Liver (tissue), 9 donors: ENCODE results near the gene SUMF2. TPM values are rescaled to one million over a fixed set of nuclear protein-coding genes. Genes with fewer than 3 reads are reported as not detected.

Source experiments
- DNase-seq: peaks from one replicate; pipeline ENCODE4 v3.0.0-alpha.2; 2017; ENCODE audit warnings: low spot score
- H3K27ac ChIP-seq, 2 donors: one replicate each; pipeline ENCODE4 v1.7.0; 2013; ENCODE audit warnings: inconsistent platforms in 2 of 2, low read length in 2 of 2, control low read depth in 1 of 2, low read depth in 1 of 2, mild to moderate bottlenecking in 1 of 2
- H3K27me3 ChIP-seq, 4 donors: one replicate each; pipeline versions ENCODE4 v1.6.1 to v1.7.0; 2013; ENCODE audit warnings: low read length in 3 of 4, inconsistent platforms in 1 of 4, mild to moderate bottlenecking in 1 of 4, moderate library complexity in 1 of 4; ENCODE audit not compliant: control insufficient read depth in 4 of 4, insufficient read depth in 4 of 4
- H3K36me3 ChIP-seq, 4 donors: one replicate each; pipeline versions ENCODE4 v1.6.1 to v1.7.0; 2013; ENCODE audit warnings: low read length in 3 of 4, mild to moderate bottlenecking in 3 of 4, low read depth in 1 of 4, moderate library complexity in 1 of 4; ENCODE audit not compliant: control insufficient read depth in 4 of 4, insufficient read depth in 3 of 4
- H3K4me1 ChIP-seq, 4 donors: one replicate each; pipeline versions ENCODE4 v1.6.1 to v1.7.0; 2013; ENCODE audit warnings: low read length in 3 of 4, mild to moderate bottlenecking in 3 of 4, moderate library complexity in 1 of 4; ENCODE audit not compliant: control insufficient read depth in 4 of 4, insufficient read depth in 4 of 4
- H3K4me3 ChIP-seq, 3 donors: one replicate each; pipeline versions ENCODE4 v1.6.1 to v1.7.0; 2013; ENCODE audit warnings: low read length in 3 of 3, control low read depth in 1 of 3, low read depth in 1 of 3, mild to moderate bottlenecking in 1 of 3
- H3K9ac ChIP-seq, 2 donors: one replicate each; pipeline ENCODE4 v1.7.0; 2013; ENCODE audit warnings: low read length in 2 of 2, mild to moderate bottlenecking in 2 of 2, moderate library complexity in 2 of 2, control low read depth in 1 of 2, low read depth in 1 of 2
- H3K9me3 ChIP-seq, 4 donors: one replicate each; pipeline versions ENCODE4 v1.6.1 to v1.7.0; 2013; ENCODE audit warnings: low read length in 3 of 4; ENCODE audit not compliant: control insufficient read depth in 4 of 4
- EGR1 ChIP-seq, 2 donors: IDR thresholded peaks; 2 replicates each; pipeline ENCODE4 v1.6.1; 2016 to 2018; ENCODE audit warnings: antibody characterized with exemption in 2 of 2, low read depth in 2 of 2
- FOXA1 ChIP-seq: IDR thresholded peaks from 2 replicates; pipeline ENCODE4 v1.6.1; 2016; ENCODE audit warnings: antibody characterized with exemption
- FOXA2 ChIP-seq: IDR thresholded peaks from 2 replicates; pipeline ENCODE4 v1.6.1; 2016; ENCODE audit warnings: antibody characterized with exemption
- GABPA ChIP-seq, 2 donors: IDR thresholded peaks in 1 of 2; conservative IDR thresholded peaks in 1 of 2; 2 replicates each; pipeline ENCODE4 v1.6.1; 2016; ENCODE audit warnings: antibody characterized with exemption in 2 of 2, mild to moderate bottlenecking in 1 of 2, moderate library complexity in 1 of 2
- HNF4A ChIP-seq, 2 donors: conservative IDR thresholded peaks; 2 replicates each; pipeline ENCODE4 v1.6.1; 2016; ENCODE audit warnings: antibody characterized with exemption in 2 of 2, mild to moderate bottlenecking in 2 of 2
- HNF4G ChIP-seq: IDR thresholded peaks from 2 replicates; pipeline ENCODE4 v1.6.1; 2016; ENCODE audit warnings: antibody characterized with exemption
- JUND ChIP-seq, 2 donors: IDR thresholded peaks; 2 replicates each; pipeline ENCODE4 v1.6.1; 2016; ENCODE audit warnings: antibody characterized with exemption in 2 of 2
- NR2F2 ChIP-seq: IDR thresholded peaks from 2 replicates; pipeline ENCODE4 v1.6.1; 2016; ENCODE audit warnings: antibody characterized with exemption
- RAD21 ChIP-seq, 2 donors: IDR thresholded peaks; 2 replicates each; pipeline ENCODE4 v1.6.1; 2016; ENCODE audit warnings: antibody characterized with exemption in 2 of 2, mild to moderate bottlenecking in 2 of 2
- RXRA ChIP-seq, 2 donors: IDR thresholded peaks; 2 replicates each; pipeline ENCODE4 v1.6.1; 2017 to 2018; ENCODE audit warnings: antibody characterized with exemption in 2 of 2, mild to moderate bottlenecking in 1 of 2
- SP1 ChIP-seq: IDR thresholded peaks from 2 replicates; pipeline ENCODE4 v1.6.1; 2018; ENCODE audit warnings: antibody characterized with exemption, mild to moderate bottlenecking
- TAF1 ChIP-seq: conservative IDR thresholded peaks from 2 replicates; pipeline ENCODE4 v1.6.1; 2016; ENCODE audit warnings: antibody characterized with exemption, mild to moderate bottlenecking
- YY1 ChIP-seq: IDR thresholded peaks from 2 replicates; pipeline ENCODE4 v1.6.1; 2016; ENCODE audit warnings: antibody characterized with exemption, mild to moderate bottlenecking
- WGBS: extraction: QIAGEN DNeasy Blood & Tissue Kit; methylation state at CpG from one replicate; pipeline ENCODE4 v1.1.7; 2013; 5-methylcytosine and 5-hydroxymethylcytosine counted together
- polyA plus RNA-seq, 2 donors: library from polyadenylated mRNA; stranded (reverse) in 1 of 2; unstranded in 1 of 2; fragments of 200-250 nt in 1 of 2; fragments of >200 nt in 1 of 2; fragmentation: Nextera tagmentation in 1 of 2; extraction: Ambion mirVana in 1 of 2; gene quantifications; one replicate each; pipeline versions ENCODE4 v1.2.1 to v1.2.3, GENCODE V29; 2013 to 2015
- total RNA-seq, 2 donors: library from RNA; depleted of rRNA; stranded (reverse); fragments of >200 nt; gene quantifications; one replicate each; pipeline ENCODE4 v1.2.3, GENCODE V29; 2014
- TF ChIP-seq, protein P1 (sequence below): IDR thresholded peaks from 2 replicates; pipeline ENCODE4 v1.6.1; 2016; ENCODE audit warnings: antibody characterized with exemption
- TF ChIP-seq, protein P2 (sequence below): IDR thresholded peaks from 2 replicates; pipeline ENCODE4 v1.6.1; 2016; ENCODE audit warnings: antibody characterized with exemption
- TF ChIP-seq, protein P3 (sequence below): IDR thresholded peaks from 2 replicates; pipeline ENCODE4 v1.6.1; 2016; ENCODE audit warnings: antibody characterized with exemption
- TF ChIP-seq, protein P4 (sequence below): fragments of 150-350 bp; IDR thresholded peaks from 2 replicates; pipeline ENCODE4 v1.5.1; 2017; ENCODE audit warnings: improper control_type of control experiment, low read depth, low read length; ENCODE audit not compliant: missing input control
- TF ChIP-seq, protein P5 (sequence below): IDR thresholded peaks from 2 replicates; pipeline ENCODE4 v1.6.1; 2016; ENCODE audit warnings: antibody characterized with exemption, mild to moderate bottlenecking
- donor health status: healthy.
- donor health status: healthy.
- donor health status: healthy.
- donor health status: healthy.
- donor health status: healthy.

SUMF2 gene
- total and polyA plus RNA-seq, 4 donors = 67.1 to 104 (median 74.8) TPM

DNA sequence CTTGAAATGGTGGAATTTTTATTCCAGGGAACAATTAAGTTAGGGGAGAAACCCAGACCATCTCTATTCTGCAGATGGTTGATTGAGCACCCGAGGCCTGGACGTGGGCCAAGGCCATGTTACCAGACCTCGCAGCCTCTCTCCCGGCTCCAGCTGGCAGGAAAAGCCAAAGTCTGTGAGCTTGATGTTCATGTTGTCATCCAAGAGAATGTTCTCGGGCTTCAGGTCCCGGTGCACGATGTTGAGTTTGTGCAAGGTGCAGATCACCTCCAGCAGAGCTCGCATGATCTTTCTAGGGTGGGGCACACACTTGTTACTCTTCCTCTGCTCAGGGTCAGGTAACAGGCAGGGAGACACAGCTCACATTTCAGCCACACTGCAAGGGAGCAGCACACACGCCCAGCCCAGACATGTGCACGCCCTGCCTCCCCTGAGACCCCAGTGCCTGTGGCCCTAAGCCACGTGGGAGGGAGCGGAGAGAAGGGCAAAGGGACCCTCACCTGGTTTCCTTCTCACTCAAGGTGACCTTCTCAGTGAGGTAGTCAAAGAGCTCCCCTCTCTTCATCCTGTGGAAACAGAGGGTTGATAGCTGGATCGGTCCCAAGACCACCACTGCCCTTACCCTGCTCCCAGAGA lies 19.2 kb downstream of the SUMF2 start (continued):
- TF ChIP-seq, protein P1, sequence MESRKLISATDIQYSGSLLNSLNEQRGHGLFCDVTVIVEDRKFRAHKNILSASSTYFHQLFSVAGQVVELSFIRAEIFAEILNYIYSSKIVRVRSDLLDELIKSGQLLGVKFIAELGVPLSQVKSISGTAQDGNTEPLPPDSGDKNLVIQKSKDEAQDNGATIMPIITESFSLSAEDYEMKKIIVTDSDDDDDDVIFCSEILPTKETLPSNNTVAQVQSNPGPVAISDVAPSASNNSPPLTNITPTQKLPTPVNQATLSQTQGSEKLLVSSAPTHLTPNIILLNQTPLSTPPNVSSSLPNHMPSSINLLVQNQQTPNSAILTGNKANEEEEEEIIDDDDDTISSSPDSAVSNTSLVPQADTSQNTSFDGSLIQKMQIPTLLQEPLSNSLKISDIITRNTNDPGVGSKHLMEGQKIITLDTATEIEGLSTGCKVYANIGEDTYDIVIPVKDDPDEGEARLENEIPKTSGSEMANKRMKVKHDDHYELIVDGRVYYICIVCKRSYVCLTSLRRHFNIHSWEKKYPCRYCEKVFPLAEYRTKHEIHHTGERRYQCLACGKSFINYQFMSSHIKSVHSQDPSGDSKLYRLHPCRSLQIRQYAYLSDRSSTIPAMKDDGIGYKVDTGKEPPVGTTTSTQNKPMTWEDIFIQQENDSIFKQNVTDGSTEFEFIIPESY = no peak

DNA sequence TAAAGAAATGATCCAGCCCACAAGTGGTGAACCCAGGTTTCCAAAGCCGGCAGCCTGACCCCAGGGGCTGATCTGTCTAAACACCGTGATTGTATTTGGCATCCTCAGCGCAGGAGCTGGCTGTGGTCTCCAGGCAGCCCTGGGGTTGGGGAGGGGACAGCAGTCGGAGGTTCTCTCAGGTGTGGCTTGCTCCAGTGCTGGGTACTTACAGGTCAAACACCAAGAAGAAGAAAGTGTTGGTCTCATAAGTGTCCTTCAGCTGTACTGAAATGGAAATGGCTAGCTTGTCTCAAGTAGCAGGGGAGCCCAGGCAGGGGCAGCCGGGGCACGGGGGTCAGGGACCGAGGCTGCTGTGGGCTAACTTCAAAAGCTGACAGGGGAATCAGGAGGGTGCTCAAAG lies 22.7 kb downstream of the SUMF2 start:
- WGBS = 96% methylated on average over 7 of the region's 7 CpGs
- no peak for DNase-seq

More for the DNA sequence above, 22.7 kb downstream of the SUMF2 start:
- Histone ChIP-seq H3K27me3 (no peaks in the 10 kb centered on the region), H3K9me3 (no peaks in the 10 kb centered on the region), H3K4me3 (no peak overlapping the region), H3K27ac (no peak overlapping the region), H3K36me3 (peaks cover 0 to 7% (median 2%) of the 10 kb centered on the region in 4 donors), H3K9ac (no peak overlapping the region), H3K4me1 (peaks cover 0 to 5% (median 4%) of the 10 kb centered on the region in 4 donors)
- TF ChIP-seq SP1 = no peak
- no peak for TF ChIP-seq TAF1
- no peak for TF ChIP-seq NR2F2
- TF ChIP-seq, protein P2, sequence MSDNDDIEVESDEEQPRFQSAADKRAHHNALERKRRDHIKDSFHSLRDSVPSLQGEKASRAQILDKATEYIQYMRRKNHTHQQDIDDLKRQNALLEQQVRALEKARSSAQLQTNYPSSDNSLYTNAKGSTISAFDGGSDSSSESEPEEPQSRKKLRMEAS = no peak
- TF ChIP-seq, protein P3, sequence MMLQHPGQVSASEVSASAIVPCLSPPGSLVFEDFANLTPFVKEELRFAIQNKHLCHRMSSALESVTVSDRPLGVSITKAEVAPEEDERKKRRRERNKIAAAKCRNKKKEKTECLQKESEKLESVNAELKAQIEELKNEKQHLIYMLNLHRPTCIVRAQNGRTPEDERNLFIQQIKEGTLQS = no peak
- no peak for TF ChIP-seq HNF4A (conservative IDR thresholded peaks at IDR 0.05)
- no peak for TF ChIP-seq HNF4G
- TF ChIP-seq, protein P4, sequence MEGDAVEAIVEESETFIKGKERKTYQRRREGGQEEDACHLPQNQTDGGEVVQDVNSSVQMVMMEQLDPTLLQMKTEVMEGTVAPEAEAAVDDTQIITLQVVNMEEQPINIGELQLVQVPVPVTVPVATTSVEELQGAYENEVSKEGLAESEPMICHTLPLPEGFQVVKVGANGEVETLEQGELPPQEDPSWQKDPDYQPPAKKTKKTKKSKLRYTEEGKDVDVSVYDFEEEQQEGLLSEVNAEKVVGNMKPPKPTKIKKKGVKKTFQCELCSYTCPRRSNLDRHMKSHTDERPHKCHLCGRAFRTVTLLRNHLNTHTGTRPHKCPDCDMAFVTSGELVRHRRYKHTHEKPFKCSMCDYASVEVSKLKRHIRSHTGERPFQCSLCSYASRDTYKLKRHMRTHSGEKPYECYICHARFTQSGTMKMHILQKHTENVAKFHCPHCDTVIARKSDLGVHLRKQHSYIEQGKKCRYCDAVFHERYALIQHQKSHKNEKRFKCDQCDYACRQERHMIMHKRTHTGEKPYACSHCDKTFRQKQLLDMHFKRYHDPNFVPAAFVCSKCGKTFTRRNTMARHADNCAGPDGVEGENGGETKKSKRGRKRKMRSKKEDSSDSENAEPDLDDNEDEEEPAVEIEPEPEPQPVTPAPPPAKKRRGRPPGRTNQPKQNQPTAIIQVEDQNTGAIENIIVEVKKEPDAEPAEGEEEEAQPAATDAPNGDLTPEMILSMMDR = no peak
- no peak for TF ChIP-seq FOXA2
- TF ChIP-seq, protein P1 = no peak
- TF ChIP-seq EGR1 (IDR thresholded peaks at IDR 0.05; ENCODE audit: low read depth in 2 of 2) = no peak
- TF ChIP-seq YY1 = no peak
- TF ChIP-seq JUND (IDR thresholded peaks at IDR 0.05) = no peak
- TF ChIP-seq, protein P5, sequence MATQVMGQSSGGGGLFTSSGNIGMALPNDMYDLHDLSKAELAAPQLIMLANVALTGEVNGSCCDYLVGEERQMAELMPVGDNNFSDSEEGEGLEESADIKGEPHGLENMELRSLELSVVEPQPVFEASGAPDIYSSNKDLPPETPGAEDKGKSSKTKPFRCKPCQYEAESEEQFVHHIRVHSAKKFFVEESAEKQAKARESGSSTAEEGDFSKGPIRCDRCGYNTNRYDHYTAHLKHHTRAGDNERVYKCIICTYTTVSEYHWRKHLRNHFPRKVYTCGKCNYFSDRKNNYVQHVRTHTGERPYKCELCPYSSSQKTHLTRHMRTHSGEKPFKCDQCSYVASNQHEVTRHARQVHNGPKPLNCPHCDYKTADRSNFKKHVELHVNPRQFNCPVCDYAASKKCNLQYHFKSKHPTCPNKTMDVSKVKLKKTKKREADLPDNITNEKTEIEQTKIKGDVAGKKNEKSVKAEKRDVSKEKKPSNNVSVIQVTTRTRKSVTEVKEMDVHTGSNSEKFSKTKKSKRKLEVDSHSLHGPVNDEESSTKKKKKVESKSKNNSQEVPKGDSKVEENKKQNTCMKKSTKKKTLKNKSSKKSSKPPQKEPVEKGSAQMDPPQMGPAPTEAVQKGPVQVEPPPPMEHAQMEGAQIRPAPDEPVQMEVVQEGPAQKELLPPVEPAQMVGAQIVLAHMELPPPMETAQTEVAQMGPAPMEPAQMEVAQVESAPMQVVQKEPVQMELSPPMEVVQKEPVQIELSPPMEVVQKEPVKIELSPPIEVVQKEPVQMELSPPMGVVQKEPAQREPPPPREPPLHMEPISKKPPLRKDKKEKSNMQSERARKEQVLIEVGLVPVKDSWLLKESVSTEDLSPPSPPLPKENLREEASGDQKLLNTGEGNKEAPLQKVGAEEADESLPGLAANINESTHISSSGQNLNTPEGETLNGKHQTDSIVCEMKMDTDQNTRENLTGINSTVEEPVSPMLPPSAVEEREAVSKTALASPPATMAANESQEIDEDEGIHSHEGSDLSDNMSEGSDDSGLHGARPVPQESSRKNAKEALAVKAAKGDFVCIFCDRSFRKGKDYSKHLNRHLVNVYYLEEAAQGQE = no peak
- no peak for TF ChIP-seq RXRA (IDR thresholded peaks at IDR 0.05)
- TF ChIP-seq GABPA (IDR thresholded peaks at IDR 0.05 in 1 of 2, conservative IDR thresholded peaks at IDR 0.05 in 1 of 2) = no peak
- no peak for TF ChIP-seq FOXA1
- no peak for TF ChIP-seq RAD21 (IDR thresholded peaks at IDR 0.05)
